Neural progenitor cell (in vitro differentiated cells): ENCODE results near the gene ANKRD39.

Source experiments
- EZH2 ChIP-seq: fragments of 200-600 bp; sonication (generic); IDR thresholded peaks from 2 replicates; pipeline ENCODE4 v1.6.1; 2017; ENCODE audit warnings: antibody characterized with exemption, mild to moderate bottlenecking, moderate library complexity
- EZH2phosphoT487 ChIP-seq: fragments of 200-600 bp; sonication (generic); IDR thresholded peaks from 2 replicates; pipeline ENCODE4 v1.6.1; 2017; ENCODE audit warnings: antibody characterized with exemption
- TF ChIP-seq, protein P1 (sequence below): fragments of 200-600 bp; sonication (generic); IDR thresholded peaks from 2 replicates; pipeline ENCODE4 v1.5.1; 2017; ENCODE audit warnings: antibody characterized with exemption, mild to moderate bottlenecking

DNA sequence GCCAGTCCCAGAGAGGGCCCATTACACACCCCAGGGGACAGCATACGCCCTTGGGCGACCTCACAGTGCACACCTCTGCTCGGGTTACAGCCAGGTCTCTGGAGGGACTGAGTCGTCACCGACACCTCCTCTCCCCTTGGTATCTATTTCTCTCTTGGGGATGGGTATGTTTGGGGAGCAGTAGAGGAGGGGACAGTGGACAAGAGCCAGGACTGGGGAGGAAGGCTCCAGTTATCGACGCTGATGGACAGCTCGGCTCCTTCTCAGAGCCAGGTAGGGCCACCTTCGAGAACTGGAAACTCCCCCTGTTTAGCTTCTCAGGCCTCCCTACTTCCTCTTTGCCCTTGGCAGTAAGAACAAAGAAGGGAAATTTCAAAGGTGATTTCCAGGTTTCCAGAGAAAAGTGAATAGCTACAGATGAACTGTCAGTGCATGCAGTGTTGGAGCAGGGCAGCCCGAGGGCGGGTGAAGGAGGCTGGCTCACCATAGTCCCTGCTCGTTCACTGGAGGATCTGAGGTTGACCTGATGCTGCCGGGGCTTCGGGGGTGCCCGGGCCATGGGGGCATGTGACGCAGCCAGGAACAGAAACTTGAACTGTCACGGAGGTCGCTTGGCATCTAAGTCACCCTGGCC, 16.5 kb upstream of the ANKRD39 start:
- TF ChIP-seq, protein P1, sequence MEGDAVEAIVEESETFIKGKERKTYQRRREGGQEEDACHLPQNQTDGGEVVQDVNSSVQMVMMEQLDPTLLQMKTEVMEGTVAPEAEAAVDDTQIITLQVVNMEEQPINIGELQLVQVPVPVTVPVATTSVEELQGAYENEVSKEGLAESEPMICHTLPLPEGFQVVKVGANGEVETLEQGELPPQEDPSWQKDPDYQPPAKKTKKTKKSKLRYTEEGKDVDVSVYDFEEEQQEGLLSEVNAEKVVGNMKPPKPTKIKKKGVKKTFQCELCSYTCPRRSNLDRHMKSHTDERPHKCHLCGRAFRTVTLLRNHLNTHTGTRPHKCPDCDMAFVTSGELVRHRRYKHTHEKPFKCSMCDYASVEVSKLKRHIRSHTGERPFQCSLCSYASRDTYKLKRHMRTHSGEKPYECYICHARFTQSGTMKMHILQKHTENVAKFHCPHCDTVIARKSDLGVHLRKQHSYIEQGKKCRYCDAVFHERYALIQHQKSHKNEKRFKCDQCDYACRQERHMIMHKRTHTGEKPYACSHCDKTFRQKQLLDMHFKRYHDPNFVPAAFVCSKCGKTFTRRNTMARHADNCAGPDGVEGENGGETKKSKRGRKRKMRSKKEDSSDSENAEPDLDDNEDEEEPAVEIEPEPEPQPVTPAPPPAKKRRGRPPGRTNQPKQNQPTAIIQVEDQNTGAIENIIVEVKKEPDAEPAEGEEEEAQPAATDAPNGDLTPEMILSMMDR, result no peak
- no peak for TF ChIP-seq EZH2phosphoT487
- TF ChIP-seq EZH2, result no peak
